Loucy (cell line): ENCODE measurements around the gene NHS.

ENCODE experiments used
- H2AFZ ChIP-seq: fragments of 200-600 bp; sonication (generic); 2 replicates; pipeline ENCODE4 v1.6.0; 2016; ENCODE audit warnings: antibody characterized with exemption, mild to moderate bottlenecking, low read length, moderate library complexity
- H3F3A ChIP-seq: fragments of 200-600 bp; 2 replicates; pipeline ENCODE4 v1.6.0; 2016; ENCODE audit warnings: antibody characterized with exemption, low read depth, mild to moderate bottlenecking
- H3K27me3 ChIP-seq: fragments of 200-600 bp; sonication (generic); 2 replicates; pipeline ENCODE4 v1.6.1; 2014; ENCODE audit warnings: low read length, mild to moderate bottlenecking; ENCODE audit not compliant: insufficient read depth, poor library complexity, severe bottlenecking
- H3K36me3 ChIP-seq: fragments of 200-600 bp; sonication (generic); 2 replicates; pipeline ENCODE4 v1.6.1; 2016; ENCODE audit warnings: low read length; ENCODE audit not compliant: insufficient read depth
- H3K4me1 ChIP-seq: fragments of 200-600 bp; sonication (generic); 2 replicates; pipeline ENCODE4 v1.5.1; 2014; ENCODE audit warnings: low read length, mild to moderate bottlenecking; ENCODE audit not compliant: insufficient read depth, poor library complexity, severe bottlenecking
- H3K4me2 ChIP-seq: fragments of 200-600 bp; sonication (generic); 2 replicates; pipeline ENCODE4 v1.6.0; 2014; ENCODE audit warnings: antibody characterized with exemption, low read length, low read depth, mild to moderate bottlenecking; ENCODE audit not compliant: poor library complexity, severe bottlenecking
- H3K4me3 ChIP-seq: fragments of 200-600 bp; sonication (generic); 2 replicates; pipeline ENCODE4 v1.5.1; 2014; ENCODE audit warnings: low read length, mild to moderate bottlenecking, mixed read lengths; ENCODE audit not compliant: poor library complexity, severe bottlenecking
- H3K79me2 ChIP-seq: fragments of 200-600 bp; sonication (generic); 2 replicates; pipeline ENCODE4 v1.6.1; 2014; ENCODE audit warnings: low read length; ENCODE audit not compliant: insufficient read depth
- H3K9ac ChIP-seq: fragments of 200-600 bp; sonication (generic); 2 replicates; pipeline ENCODE4 v1.6.0; 2014; ENCODE audit warnings: mild to moderate bottlenecking, low read depth, low read length, moderate library complexity; ENCODE audit not compliant: poor library complexity, severe bottlenecking
- H3K9me2 ChIP-seq: fragments of 200-600 bp; sonication (generic); replicated peaks from 2 replicates; pipeline ENCODE4 v1.6.1; 2016; ENCODE audit warnings: low read depth, low read length, mixed read lengths
- H3K9me3 ChIP-seq: fragments of 200-600 bp; sonication (generic); 2 replicates; pipeline ENCODE4 v1.6.1; 2014; ENCODE audit warnings: mild to moderate bottlenecking, antibody characterized with exemption, low read length, low read depth; ENCODE audit not compliant: insufficient read depth
- H4K20me1 ChIP-seq: fragments of 200-600 bp; sonication (generic); 2 replicates; pipeline ENCODE4 v1.6.0; 2014; ENCODE audit warnings: antibody characterized with exemption, low read length, mild to moderate bottlenecking; ENCODE audit not compliant: insufficient read depth, poor library complexity, severe bottlenecking
- CTCF ChIP-seq: fragments of 200-600 bp; sonication (generic); conservative IDR thresholded peaks from 2 replicates; pipeline ENCODE4 v1.5.1; 2014; ENCODE audit warnings: mild to moderate bottlenecking, antibody characterized with exemption, low read length
- EZH2phosphoT487 ChIP-seq: fragments of 200-600 bp; IDR thresholded peaks from 2 replicates; pipeline ENCODE4 v1.6.1; 2018; ENCODE audit warnings: antibody characterized with exemption, mild to moderate bottlenecking, moderate library complexity, borderline replicate concordance

The NHS gene

GRCh38 chrX:17669891-17670290 is 294.9 kb downstream of the NHS start:
- Histone ChIP-seq H2AFZ (no peak overlapping the region), H3K9me2 (no peaks in the 10 kb centered on the region), H3K9ac (no peak overlapping the region), H3K4me2 (no peak overlapping the region), H3K4me3 (no peak overlapping the region), H3K79me2 (no peaks in the 10 kb centered on the region), H3F3A (no peaks in the 10 kb centered on the region), H3K36me3 (no peaks in the 10 kb centered on the region), H3K4me1 (no peaks in the 10 kb centered on the region), H3K9me3 (no peaks in the 10 kb centered on the region), H4K20me1 (no peaks in the 10 kb centered on the region), H3K27me3 (no peaks in the 10 kb centered on the region)
- TF ChIP-seq CTCF: no peak
- TF ChIP-seq EZH2phosphoT487: no peak

- Histone ChIP-seq H3K9ac (no peak overlapping the region), H3F3A (no peaks in the 10 kb centered on the region), H3K27me3 (no peaks in the 10 kb centered on the region), H3K4me2 (no peak overlapping the region), H4K20me1 (no peaks in the 10 kb centered on the region), H3K9me2 (no peaks in the 10 kb centered on the region), H3K79me2 (no peaks in the 10 kb centered on the region), H3K4me3 (no peak overlapping the region), H3K36me3 (no peaks in the 10 kb centered on the region), H3K9me3 (no peaks in the 10 kb centered on the region), H3K4me1 (no peaks in the 10 kb centered on the region), H2AFZ (no peak overlapping the region)
- TF ChIP-seq CTCF: no peak
- TF ChIP-seq EZH2phosphoT487: no peak
Observed at GRCh38 chrX:17670874-17671273, 295.9 kb downstream of the NHS start.

- H3F3A ChIP-seq: no peaks in the 10 kb centered on the region
- no peak overlapping the region for H2AFZ ChIP-seq
- H3K9ac ChIP-seq: no peak overlapping the region
- no peaks in the 10 kb centered on the region for H4K20me1 ChIP-seq
- no peak overlapping the region for H3K4me2 ChIP-seq
- TF ChIP-seq CTCF: no peak
- TF ChIP-seq EZH2phosphoT487: no peak
- H3K36me3 ChIP-seq: no peaks in the 10 kb centered on the region
- no peaks in the 10 kb centered on the region for H3K4me1 ChIP-seq
- no peak overlapping the region for H3K4me3 ChIP-seq
- H3K9me3 ChIP-seq: no peaks in the 10 kb centered on the region
- H3K27me3 ChIP-seq: no peaks in the 10 kb centered on the region
- no peaks in the 10 kb centered on the region for H3K79me2 ChIP-seq
- H3K9me2 ChIP-seq: no peaks in the 10 kb centered on the region
Observed at GRCh38 chrX:17674601-17675000, 299.6 kb downstream of the NHS start.
